Panc1 (cell line): ENCODE measurements around the gene EDAR.

Source experiments
- CTCF ChIP-seq: fragments of 450-650 bp; IDR thresholded peaks from 2 replicates; pipeline ENCODE4 v1.5.1; 2017; ENCODE audit warnings: mild to moderate bottlenecking
- POLR2AphosphoS5 ChIP-seq: IDR thresholded peaks from 2 replicates; pipeline ENCODE4 v1.6.1; 2012; ENCODE audit warnings: mild to moderate bottlenecking, low read depth, low read length, moderate library complexity
- REST ChIP-seq, 2 experiments: IDR thresholded peaks; 2 replicates each; pipeline ENCODE4 v1.6.1; 2011 to 2012; ENCODE audit warnings: low read depth in 2 of 2, control low read depth in 1 of 2, low read length in 1 of 2, mild to moderate bottlenecking in 1 of 2, moderate library complexity in 1 of 2; ENCODE audit not compliant: insufficient read depth in 1 of 2
- SIN3A ChIP-seq: IDR thresholded peaks from 2 replicates; pipeline ENCODE4 v1.6.1; 2012; ENCODE audit warnings: low read depth, mild to moderate bottlenecking, low read length, moderate library complexity, borderline replicate concordance; ENCODE audit not compliant: insufficient read depth
- TCF7L2 ChIP-seq: IDR thresholded peaks from 2 replicates; pipeline ENCODE4 v1.6.1; 2011; ENCODE audit warnings: mild to moderate bottlenecking, low read depth, low read length, inconsistent platforms

- TF ChIP-seq CTCF, result no peak
- TF ChIP-seq REST (IDR thresholded peaks at IDR 0.05; ENCODE audit: insufficient read depth in 1 of 2, low read depth in 2 of 2, low read length in 1 of 2), result no peak
- TF ChIP-seq SIN3A, result no peak
- no peak for TF ChIP-seq POLR2AphosphoS5
- TF ChIP-seq TCF7L2, result no peak
These were observed 72.8 kb downstream of the EDAR start for GRCh38 chr2:108916122-108916795.
